Lower lobe of right lung (tissue), 2 donors: ENCODE results near the gene RPS18. TPM values are rescaled to one million over a fixed set of nuclear protein-coding genes. Genes with fewer than 3 reads are reported as not detected.

Experiments used
- ATAC-seq, 2 donors: fragments of 200-7000 bp; cut with Tn5 transposase; one replicate each; pipeline ENCODE4 v1.9.1; 2020 to 2022; ENCODE audit warnings: mild to moderate bottlenecking in 2 of 2, moderate library complexity in 2 of 2
- DNase-seq: peaks from one replicate; pipeline ENCODE4 v3.0.0-alpha.2; 2020
- H3K27ac ChIP-seq: fragments of 200-600 bp; one replicate; pipeline ENCODE4 v1.8.0; 2022
- H3K27me3 ChIP-seq: fragments of 200-600 bp; one replicate; pipeline ENCODE4 v1.8.0; 2022; ENCODE audit warnings: low read depth
- H3K36me3 ChIP-seq: fragments of 200-600 bp; one replicate; pipeline ENCODE4 v1.8.0; 2022; ENCODE audit warnings: mild to moderate bottlenecking
- H3K4me1 ChIP-seq: fragments of 200-600 bp; one replicate; pipeline ENCODE4 v1.8.0; 2022
- H3K4me3 ChIP-seq: fragments of 200-600 bp; one replicate; pipeline ENCODE4 v1.8.0; 2022; ENCODE audit warnings: mild to moderate bottlenecking
- H3K9me3 ChIP-seq: fragments of 200-600 bp; one replicate; pipeline ENCODE4 v1.8.0; 2022
- intact Hi-C: fragments of 100-400 bp; cut with DNase I; formaldehyde crosslinking; loops from one replicate; pipeline ENCODE4 v1.11.0; 2022
- total RNA-seq: library from RNA; stranded (reverse); fragmentation: NEBNext Ultra II Directional; extraction: Animal tissue kit (Norgen Biotek cat#: 25700); gene quantifications from one replicate; pipeline ENCODE4 v1.2.1, GENCODE V29; 2021
- TF ChIP-seq, protein P1 (sequence below): fragments of 200-600 bp; IDR thresholded peaks from one replicate; pipeline ENCODE4 v1.8.0; 2022; ENCODE audit warnings: antibody characterized with exemption, mild to moderate bottlenecking
- donor health status: DM: no; HTN: yes; CAD: no; lungs with severe emphysema.

RPS18 gene
- total RNA-seq, 1 donor from 2014 or later, result 1,662 TPM

- no peaks in the 10 kb centered on the region for H3K9me3 ChIP-seq
- H3K4me3 ChIP-seq, result peak overlapping the region; percentile 69
- DNase-seq (no peak), ATAC-seq (no peak)
- H3K27ac ChIP-seq, result peak overlapping the region; percentile 92
- peaks cover 32% of the 10 kb centered on the region for H3K36me3 ChIP-seq
- TF ChIP-seq, protein P1, sequence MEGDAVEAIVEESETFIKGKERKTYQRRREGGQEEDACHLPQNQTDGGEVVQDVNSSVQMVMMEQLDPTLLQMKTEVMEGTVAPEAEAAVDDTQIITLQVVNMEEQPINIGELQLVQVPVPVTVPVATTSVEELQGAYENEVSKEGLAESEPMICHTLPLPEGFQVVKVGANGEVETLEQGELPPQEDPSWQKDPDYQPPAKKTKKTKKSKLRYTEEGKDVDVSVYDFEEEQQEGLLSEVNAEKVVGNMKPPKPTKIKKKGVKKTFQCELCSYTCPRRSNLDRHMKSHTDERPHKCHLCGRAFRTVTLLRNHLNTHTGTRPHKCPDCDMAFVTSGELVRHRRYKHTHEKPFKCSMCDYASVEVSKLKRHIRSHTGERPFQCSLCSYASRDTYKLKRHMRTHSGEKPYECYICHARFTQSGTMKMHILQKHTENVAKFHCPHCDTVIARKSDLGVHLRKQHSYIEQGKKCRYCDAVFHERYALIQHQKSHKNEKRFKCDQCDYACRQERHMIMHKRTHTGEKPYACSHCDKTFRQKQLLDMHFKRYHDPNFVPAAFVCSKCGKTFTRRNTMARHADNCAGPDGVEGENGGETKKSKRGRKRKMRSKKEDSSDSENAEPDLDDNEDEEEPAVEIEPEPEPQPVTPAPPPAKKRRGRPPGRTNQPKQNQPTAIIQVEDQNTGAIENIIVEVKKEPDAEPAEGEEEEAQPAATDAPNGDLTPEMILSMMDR, result no peak
- intact Hi-C loops, result no loop called here
- H3K4me1 ChIP-seq, result peaks cover 28% of the 10 kb centered on the region
- H3K27me3 ChIP-seq, result no peaks in the 10 kb centered on the region
Measured at GRCh38 chr6:33249732-33250630, 21.9 kb upstream of the RPS18 start.

- peak overlapping the region; percentile 92 for H3K27ac ChIP-seq
- no peak for ATAC-seq
- H3K27me3 ChIP-seq, result no peaks in the 10 kb centered on the region
- intact Hi-C loops, result no loop called here
- peaks cover 28% of the 10 kb centered on the region for H3K4me1 ChIP-seq
- TF ChIP-seq, protein P1, result no peak
- H3K9me3 ChIP-seq, result no peaks in the 10 kb centered on the region
- no peak overlapping the region for H3K4me3 ChIP-seq
- no peak for DNase-seq
- H3K36me3 ChIP-seq, result peaks cover 37% of the 10 kb centered on the region
Measured at GRCh38 chr6:33250731-33251130, 21.1 kb upstream of the RPS18 start.

- no peak overlapping the region for H3K27ac ChIP-seq
- intact Hi-C loops, result no loop called here
- H3K4me3 ChIP-seq, result no peak overlapping the region
- no peaks in the 10 kb centered on the region for H3K9me3 ChIP-seq
- peaks cover 40% of the 10 kb centered on the region for H3K36me3 ChIP-seq
- TF ChIP-seq, protein P1, result no peak
- H3K4me1 ChIP-seq, result peaks cover 28% of the 10 kb centered on the region
- DNase-seq (no peak), ATAC-seq (no peak)
- H3K27me3 ChIP-seq, result no peaks in the 10 kb centered on the region
Measured at GRCh38 chr6:33251395-33252012, 20.4 kb upstream of the RPS18 start.

GRCh38 chr6:33252759-33253158 lies 19.1 kb upstream of the RPS18 start:
- TF ChIP-seq, protein P1, result no peak
- Histone ChIP-seq H3K27me3 (no peaks in the 10 kb centered on the region), H3K36me3 (peaks cover 50% of the 10 kb centered on the region), H3K27ac (no peak overlapping the region), H3K4me1 (peaks cover 26% of the 10 kb centered on the region), H3K4me3 (no peak overlapping the region), H3K9me3 (no peaks in the 10 kb centered on the region)
- intact Hi-C loops, result no loop called here
- ATAC-seq, result no peak
- DNase-seq, result no peak

DNA sequence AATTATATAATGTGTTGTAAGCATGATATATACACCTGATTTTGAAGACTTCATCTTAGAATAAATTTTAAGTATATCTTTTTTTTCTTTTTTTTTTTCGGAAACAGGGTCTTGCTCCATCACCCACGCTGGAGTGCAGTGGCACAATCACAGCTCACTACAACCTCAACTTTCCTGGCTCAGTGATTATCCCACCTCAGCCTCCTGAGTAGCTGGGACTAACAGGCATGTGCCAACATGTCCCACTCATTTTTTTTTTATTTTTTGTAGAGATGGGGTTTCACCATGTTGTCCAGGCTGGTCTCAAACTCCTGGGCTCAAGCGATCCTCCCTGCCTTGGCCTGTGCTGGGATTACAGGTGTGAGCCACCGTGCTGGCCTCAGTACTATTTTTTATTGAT lies 17.3 kb upstream of the RPS18 start:
- H3K4me3 ChIP-seq, result no peak overlapping the region
- no peak overlapping the region for H3K27ac ChIP-seq
- peaks cover 15% of the 10 kb centered on the region for H3K4me1 ChIP-seq
- H3K27me3 ChIP-seq, result no peaks in the 10 kb centered on the region
- intact Hi-C loops, result no loop called here
- no peak for ATAC-seq
- no peak for DNase-seq
- H3K36me3 ChIP-seq, result peaks cover 66% of the 10 kb centered on the region
- no peaks in the 10 kb centered on the region for H3K9me3 ChIP-seq
- TF ChIP-seq, protein P1, result no peak
